Gastroesophageal sphincter (tissue), 4 donors: ENCODE data around the gene C6orf89. TPM values are rescaled to one million over a fixed set of nuclear protein-coding genes. Genes with fewer than 3 reads are reported as not detected.

Source experiments
- ATAC-seq: fragments of 150-250 bp; one replicate; pipeline ENCODE4 v1.9.1; 2016; ENCODE audit warnings: mild to moderate bottlenecking, moderate library complexity
- H3K27ac ChIP-seq, 4 donors: fragments of 200-600 bp; sonication (generic) in 3 of 4; 1 replicate in 3 of 4; 2 replicates in 1 of 4; pipeline ENCODE4 v1.5.1; 2016 to 2019
- H3K27me3 ChIP-seq: fragments of 200-600 bp; sonication (generic); one replicate; pipeline ENCODE4 v1.5.1; 2019
- H3K36me3 ChIP-seq, 2 donors: fragments of 200-600 bp; sonication (generic); one replicate each; pipeline ENCODE4 v1.5.1; 2019; ENCODE audit warnings: control low read depth in 1 of 2
- H3K4me1 ChIP-seq, 3 donors: fragments of 200-600 bp; sonication (generic); 1 replicate in 2 of 3; 2 replicates in 1 of 3; pipeline ENCODE4 v1.5.1; 2016 to 2019; ENCODE audit warnings: control low read depth in 2 of 3
- H3K4me3 ChIP-seq, 2 donors: fragments of 200-600 bp; sonication (generic); one replicate each; pipeline ENCODE4 v1.5.1; 2019; ENCODE audit warnings: mild to moderate bottlenecking in 1 of 2, moderate library complexity in 1 of 2
- H3K9me3 ChIP-seq, 3 donors: fragments of 200-600 bp; sonication (generic); one replicate each; pipeline ENCODE4 v1.5.1; 2017 to 2019; ENCODE audit warnings: control low read depth in 2 of 3
- EP300 ChIP-seq: sonication (generic); formaldehyde crosslinking; IDR thresholded peaks from one replicate; pipeline ENCODE4 v1.6.1; 2017; ENCODE audit warnings: antibody characterized with exemption, mild to moderate bottlenecking
- POLR2A ChIP-seq, 2 donors: fragments of 450-650 bp; IDR thresholded peaks; one replicate each; pipeline ENCODE4 v1.6.1; 2017; ENCODE audit warnings: antibody characterized with exemption in 2 of 2, mild to moderate bottlenecking in 2 of 2, moderate library complexity in 1 of 2
- POLR2AphosphoS5 ChIP-seq: sonication (generic); formaldehyde crosslinking; IDR thresholded peaks from one replicate; pipeline ENCODE4 v1.6.1; 2017; ENCODE audit warnings: antibody characterized with exemption
- WGBS, 2 donors: methylation state at CpG; one replicate each; pipeline ENCODE4 v1.1.5; 2018; ENCODE audit warnings: low coverage in 1 of 2; 5-methylcytosine and 5-hydroxymethylcytosine counted together
- total RNA-seq, 4 donors: library from RNA; depleted of rRNA; stranded (reverse); fragments of >200 nt; gene quantifications; one replicate each; pipeline ENCODE4 v1.1.0, GENCODE V29; 2016
- TF ChIP-seq, protein P1 (sequence below), 4 experiments: fragments of 200-600 bp in 2 of 4; fragments of 450-650 bp in 2 of 4; sonication (generic) in 1 of 4; IDR thresholded peaks; one replicate each; pipeline ENCODE4 v1.5.1; 2017 to 2019; ENCODE audit warnings: antibody characterized with exemption in 4 of 4, mild to moderate bottlenecking in 2 of 4, moderate library complexity in 2 of 4

The C6orf89 gene
- total RNA-seq, 4 donors from 2014 or later: 62.1 to 73.8 (median 69.8) TPM

- H3K36me3 ChIP-seq: peaks cover 2 to 76% of the 10 kb centered on the region in 2 donors
- 51 to 74% methylated on average over 2 to 6 of the region's 6 CpGs for WGBS, 2 donors
- no peak for TF ChIP-seq EP300
- TF ChIP-seq, protein P1, sequence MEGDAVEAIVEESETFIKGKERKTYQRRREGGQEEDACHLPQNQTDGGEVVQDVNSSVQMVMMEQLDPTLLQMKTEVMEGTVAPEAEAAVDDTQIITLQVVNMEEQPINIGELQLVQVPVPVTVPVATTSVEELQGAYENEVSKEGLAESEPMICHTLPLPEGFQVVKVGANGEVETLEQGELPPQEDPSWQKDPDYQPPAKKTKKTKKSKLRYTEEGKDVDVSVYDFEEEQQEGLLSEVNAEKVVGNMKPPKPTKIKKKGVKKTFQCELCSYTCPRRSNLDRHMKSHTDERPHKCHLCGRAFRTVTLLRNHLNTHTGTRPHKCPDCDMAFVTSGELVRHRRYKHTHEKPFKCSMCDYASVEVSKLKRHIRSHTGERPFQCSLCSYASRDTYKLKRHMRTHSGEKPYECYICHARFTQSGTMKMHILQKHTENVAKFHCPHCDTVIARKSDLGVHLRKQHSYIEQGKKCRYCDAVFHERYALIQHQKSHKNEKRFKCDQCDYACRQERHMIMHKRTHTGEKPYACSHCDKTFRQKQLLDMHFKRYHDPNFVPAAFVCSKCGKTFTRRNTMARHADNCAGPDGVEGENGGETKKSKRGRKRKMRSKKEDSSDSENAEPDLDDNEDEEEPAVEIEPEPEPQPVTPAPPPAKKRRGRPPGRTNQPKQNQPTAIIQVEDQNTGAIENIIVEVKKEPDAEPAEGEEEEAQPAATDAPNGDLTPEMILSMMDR (IDR thresholded peaks at IDR 0.05): peak in 2 of 4 experiments; percentile 8 to 30
- no peaks in the 10 kb centered on the region for H3K27me3 ChIP-seq
- peaks cover 0 to 19% (median 0%) of the 10 kb centered on the region in 3 donors for H3K4me1 ChIP-seq
- H3K27ac ChIP-seq: no peak overlapping the region
- no peak for ATAC-seq
- no peaks in the 10 kb centered on the region for H3K9me3 ChIP-seq
- no peak overlapping the region for H3K4me3 ChIP-seq
Observed at GRCh38 chr6:36897609-36898008, 11.9 kb downstream of the C6orf89 start.

DNA sequence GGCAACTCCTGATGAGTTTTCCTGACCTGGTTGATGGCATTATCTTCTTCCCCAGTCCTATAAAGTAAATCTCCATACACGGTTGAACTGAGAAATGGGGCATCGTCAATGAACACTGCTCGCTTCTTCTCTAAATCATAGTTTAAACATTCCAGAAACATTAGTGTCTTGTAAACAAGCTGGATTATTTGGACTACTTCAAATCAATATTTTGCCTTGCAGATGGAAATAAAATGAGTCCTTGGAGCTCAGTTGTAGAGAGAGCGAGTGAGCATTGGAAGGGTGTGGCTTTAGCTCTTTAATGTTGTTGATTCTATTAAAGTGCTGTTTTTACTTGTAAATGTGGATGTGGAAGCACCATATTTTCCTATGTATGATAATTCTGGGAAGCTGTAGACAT, 18.4 kb downstream of the C6orf89 start:
- Histone ChIP-seq H3K27ac (peak overlapping the region in 1 of 4 donors; percentile 3), H3K4me3 (no peak overlapping the region), H3K9me3 (no peaks in the 10 kb centered on the region), H3K27me3 (no peaks in the 10 kb centered on the region), H3K4me1 (peaks cover 19 to 51% (median 25%) of the 10 kb centered on the region in 3 donors), H3K36me3 (peaks cover 4 to 73% of the 10 kb centered on the region in 2 donors)
- no peak for ATAC-seq
- WGBS, 2 donors: 62 to 68% methylated on average over 3 to 4 of the region's 4 CpGs
- no peak for TF ChIP-seq POLR2A (IDR thresholded peaks at IDR 0.05)
- TF ChIP-seq POLR2AphosphoS5: no peak
- TF ChIP-seq, protein P1 (IDR thresholded peaks at IDR 0.05): no peak
- TF ChIP-seq EP300: no peak

DNA sequence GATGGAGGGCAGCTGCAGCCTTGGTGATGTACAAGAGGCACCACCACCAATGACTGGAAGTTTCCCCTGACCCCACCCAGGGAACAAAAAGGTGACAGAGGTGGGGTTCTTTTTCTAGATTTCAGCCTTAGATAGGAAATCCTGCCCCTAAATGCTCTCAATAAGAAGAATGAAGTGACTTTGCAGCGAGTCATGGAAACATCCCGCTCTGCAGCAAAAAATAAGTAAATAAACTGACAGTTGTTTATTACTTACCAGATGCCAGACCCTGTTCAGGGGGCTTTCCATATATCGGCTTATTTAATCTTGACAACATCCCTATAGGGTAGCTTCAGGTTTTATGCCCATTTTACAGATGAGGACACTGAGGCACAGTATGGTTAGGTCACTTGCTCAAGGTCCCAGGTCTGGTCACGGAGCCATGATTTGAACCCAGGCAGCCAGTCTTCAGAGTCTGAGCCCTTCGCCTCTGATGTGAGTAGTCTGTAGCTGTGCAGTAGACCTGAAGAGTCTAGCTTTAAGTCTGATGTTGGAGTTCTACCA, 19.2 kb downstream of the C6orf89 start:
- WGBS, 2 donors: 84 to 100% methylated on average over 2 to 4 of the region's 5 CpGs
- H3K27me3 ChIP-seq: no peaks in the 10 kb centered on the region
- H3K4me3 ChIP-seq: no peak overlapping the region
- ATAC-seq: no peak
- H3K36me3 ChIP-seq: peaks cover 4 to 65% of the 10 kb centered on the region in 2 donors
- H3K4me1 ChIP-seq: peaks cover 19 to 51% (median 25%) of the 10 kb centered on the region in 3 donors
- H3K9me3 ChIP-seq: no peaks in the 10 kb centered on the region
- H3K27ac ChIP-seq: peak overlapping the region in 2 of 4 donors; percentile 33 to 61
- TF ChIP-seq, protein P1 (IDR thresholded peaks at IDR 0.05): no peak
- TF ChIP-seq POLR2A (IDR thresholded peaks at IDR 0.05): no peak
- no peak for TF ChIP-seq POLR2AphosphoS5
- TF ChIP-seq EP300: no peak

DNA sequence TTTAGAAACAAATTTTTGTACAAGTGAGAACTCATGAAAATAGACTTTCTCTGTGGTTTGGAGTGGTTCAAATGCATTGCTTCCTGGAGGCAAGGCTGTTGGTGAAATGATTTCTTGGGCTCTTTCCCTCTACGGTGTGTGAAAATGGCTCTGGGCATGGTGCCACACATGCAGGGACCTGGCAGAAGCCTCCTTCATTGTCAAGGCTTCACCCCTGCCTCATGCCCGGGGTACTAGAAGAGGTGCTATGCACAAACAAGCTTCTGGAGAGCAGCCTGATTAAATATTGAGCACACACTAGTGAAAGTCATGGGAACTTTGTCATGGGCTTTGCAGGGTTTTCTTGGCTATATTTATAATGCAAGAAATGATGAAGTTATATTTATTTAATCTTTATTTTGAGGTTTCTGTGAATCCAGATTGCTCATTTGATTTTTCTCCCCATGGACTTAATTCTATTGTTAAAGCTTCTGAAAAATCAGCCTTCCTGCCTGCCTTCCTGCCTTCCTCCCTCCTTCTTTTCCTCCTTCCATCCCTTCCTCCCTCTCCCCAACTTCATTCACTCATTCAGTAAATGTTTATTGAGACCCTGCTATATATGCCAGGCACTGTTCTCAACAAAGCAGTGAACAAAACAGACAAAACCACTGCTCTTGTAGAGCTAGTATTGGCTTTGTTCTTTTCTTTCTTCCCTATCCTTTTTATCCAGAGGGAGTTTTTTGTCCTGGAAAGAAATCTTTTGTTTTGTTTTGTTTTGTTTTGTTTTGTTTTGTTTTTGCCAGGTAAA, 21.0 kb downstream of the C6orf89 start:
- no peak overlapping the region for H3K4me3 ChIP-seq
- peaks cover 4 to 62% of the 10 kb centered on the region in 2 donors for H3K36me3 ChIP-seq
- no peak for ATAC-seq
- WGBS, 2 donors: 10 to 20% methylated on average over 1 to 2 of the region's 2 CpGs
- peak overlapping the region; percentile 61 to 76 (median 72) for H3K27ac ChIP-seq
- H3K4me1 ChIP-seq: peaks cover 19 to 51% (median 25%) of the 10 kb centered on the region in 3 donors
- no peaks in the 10 kb centered on the region for H3K9me3 ChIP-seq
- H3K27me3 ChIP-seq: no peaks in the 10 kb centered on the region
- no peak for TF ChIP-seq POLR2A (IDR thresholded peaks at IDR 0.05)
- TF ChIP-seq POLR2AphosphoS5: no peak
- TF ChIP-seq EP300: no peak
- TF ChIP-seq, protein P1 (IDR thresholded peaks at IDR 0.05): no peak
